ENCODE results near the gene MED26.

GRCh38 chr19:16527334-16527935, 100.6 kb downstream of the MED26 start:
- TF ChIP-seq CTCF (IDR thresholded peaks at IDR 0.05) (no peak), POLR2A (IDR thresholded peaks at IDR 0.05) (no peak)

All from heart left ventricle (tissue), 13 donors.